GM12892 (cell line): ENCODE results near the gene MUS81.

ENCODE experiments used
- DNase-seq: peaks from one replicate; pipeline ENCODE4 v3.0.0; 2011; ENCODE audit not compliant: insufficient read length
- FAIRE-seq: peaks from 2 replicates; lab custom pipeline; 2011; peaks lifted over from hg19 to GRCh38; lab: Jason Lieb, UNC
- POLR2A ChIP-seq: IDR thresholded peaks from 2 replicates; pipeline ENCODE4 v1.6.1; 2011; ENCODE audit warnings: low read depth, low read length, control low read depth
- POLR2AphosphoS5 ChIP-seq: IDR thresholded peaks from 2 replicates; pipeline ENCODE4 v1.6.1; 2011; ENCODE audit warnings: low read depth, low read length, control low read depth
- TAF1 ChIP-seq: IDR thresholded peaks from 2 replicates; pipeline ENCODE4 v1.6.1; 2011; ENCODE audit warnings: low read depth, mild to moderate bottlenecking, control low read depth, low read length, borderline replicate concordance

MUS81 gene

DNA sequence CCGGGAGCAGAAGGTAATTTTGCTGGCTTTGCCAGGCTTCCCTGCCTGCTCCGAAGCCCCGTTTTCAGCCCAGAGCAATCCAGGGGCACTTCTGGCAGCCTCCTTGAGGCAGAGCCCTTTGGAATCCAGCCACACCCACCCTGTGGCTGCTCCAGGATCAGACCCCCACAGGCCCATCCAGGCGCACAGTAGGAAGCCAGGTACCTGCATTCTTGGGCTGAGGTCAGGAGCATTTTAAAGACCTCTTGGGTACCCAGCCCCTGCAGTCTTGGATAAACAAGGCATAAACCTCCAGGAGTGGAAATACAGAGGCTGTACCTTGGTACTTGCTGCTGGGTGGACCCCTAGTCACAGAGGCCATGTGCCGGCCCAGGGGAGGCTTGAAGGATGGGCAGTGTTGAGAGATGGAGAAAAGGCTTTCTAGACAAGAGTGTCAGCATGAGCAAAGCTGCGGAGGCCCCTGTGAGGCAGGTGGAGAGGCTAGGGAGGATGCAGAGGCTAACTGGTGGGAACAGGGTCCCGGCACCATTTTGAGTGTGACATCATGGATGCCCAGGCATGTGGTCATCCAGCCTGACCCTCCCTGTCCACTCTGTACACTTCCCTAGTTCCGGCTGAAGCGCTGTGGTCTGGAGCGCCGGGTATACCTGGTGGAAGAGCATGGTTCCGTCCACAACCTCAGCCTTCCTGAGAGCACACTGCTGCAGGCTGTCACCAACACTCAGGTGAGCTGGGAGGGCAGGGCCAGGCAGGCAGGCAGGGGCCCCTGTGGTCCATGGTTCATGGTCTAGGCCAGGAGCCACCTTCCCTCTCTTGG is 3.9 kb downstream of the MUS81 start:
- DNase-seq = no peak
- TF ChIP-seq POLR2A (0 out of 2 replicates have a peak, but pooled peaks have one; percentile 5), TAF1 (no peak), POLR2AphosphoS5 (peak; percentile 15; the same call in 1 of the 2 replicates)
- no peak for FAIRE-seq

GRCh38 chr11:65864706-65865471 is 4.7 kb downstream of the MUS81 start:
- FAIRE-seq = no peak
- no peak for TF ChIP-seq POLR2A
- TF ChIP-seq POLR2AphosphoS5 = no peak
- no peak for TF ChIP-seq TAF1
- no peak for DNase-seq

GRCh38 chr11:65865550-65866172 is 5.4 kb downstream of the MUS81 start:
- TF ChIP-seq POLR2A (no peak), POLR2AphosphoS5 (no peak), TAF1 (no peak)
- FAIRE-seq = no peak
- no peak for DNase-seq

DNA sequence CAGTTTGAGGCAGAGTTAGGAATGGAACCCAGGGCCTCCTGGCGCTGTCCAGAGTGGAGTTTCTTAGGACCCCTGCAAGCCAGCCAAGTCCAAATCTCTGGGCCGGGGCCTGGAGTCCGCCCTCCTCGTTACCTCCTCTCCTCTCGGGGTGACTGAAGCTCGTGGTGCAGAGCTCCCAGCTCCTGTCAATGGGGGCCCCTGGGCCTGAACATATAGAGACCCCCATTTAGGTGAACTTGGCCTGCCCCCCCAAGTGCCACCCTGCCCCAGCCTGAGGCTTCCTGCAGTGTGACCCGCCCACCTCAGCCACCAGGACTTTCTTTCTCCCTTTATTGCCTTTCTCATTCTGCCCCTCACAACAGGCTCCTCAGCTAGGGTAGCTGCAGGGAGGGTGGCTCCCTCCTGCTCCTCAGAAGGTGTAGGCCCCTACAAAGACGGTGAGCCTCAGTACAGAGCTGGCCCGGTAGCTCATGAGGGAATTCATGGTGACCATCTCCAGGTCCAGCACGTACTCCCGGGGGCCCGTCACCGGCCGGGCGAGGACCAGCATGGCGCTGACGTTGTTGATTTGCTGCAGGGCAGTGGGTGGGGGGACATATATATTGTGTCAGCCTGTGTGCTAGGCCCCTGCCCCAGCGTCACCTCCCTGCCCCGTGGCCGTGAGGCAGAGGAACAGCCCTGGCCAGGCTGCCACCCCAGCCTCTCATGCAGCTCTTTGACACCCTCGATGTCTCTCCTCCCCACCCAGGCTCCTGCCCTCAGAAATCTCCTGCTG is 6.5 kb downstream of the MUS81 start:
- TF ChIP-seq TAF1 = no peak
- TF ChIP-seq POLR2AphosphoS5 = no peak
- TF ChIP-seq POLR2A = no peak
- FAIRE-seq (no peak), DNase-seq (no peak)

DNA sequence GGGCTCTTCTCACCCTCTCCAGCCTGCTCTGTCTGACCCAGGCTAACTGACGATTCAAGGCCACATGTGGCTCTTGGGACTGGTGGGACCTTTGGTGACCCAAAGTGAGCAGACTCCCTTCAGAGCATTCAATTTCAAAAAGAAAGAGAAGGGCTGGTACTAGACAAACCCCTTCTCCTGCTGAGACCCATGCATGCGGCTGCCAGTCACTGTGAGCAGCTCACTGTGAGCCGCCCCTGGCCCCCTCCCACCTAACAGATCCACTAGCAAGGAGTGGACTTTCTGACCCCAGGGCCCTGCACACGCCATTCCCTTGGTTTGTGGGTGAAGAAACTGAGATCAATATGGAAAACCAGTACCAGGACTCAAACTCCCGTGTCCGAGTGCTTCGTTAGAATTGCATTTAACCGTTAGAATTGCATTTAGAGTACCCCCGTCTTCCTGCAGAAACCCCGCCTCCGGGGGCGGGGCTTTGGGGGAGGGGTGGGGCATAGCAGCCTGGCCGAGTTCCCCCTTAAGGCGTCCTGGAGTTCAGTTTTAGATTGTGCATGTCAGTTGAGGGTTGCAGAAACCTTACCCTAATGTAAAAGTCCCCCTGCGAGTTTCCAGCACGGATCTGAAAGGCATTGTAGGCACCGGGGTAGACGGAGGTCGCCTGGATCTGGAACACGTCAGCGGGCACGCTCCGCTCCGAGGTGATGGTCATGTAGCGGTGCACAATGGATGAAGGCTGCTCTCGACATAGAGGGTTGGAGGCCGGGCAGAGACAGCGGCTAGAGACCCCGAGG is 7.2 kb downstream of the MUS81 start:
- TF ChIP-seq POLR2AphosphoS5 (no peak), POLR2A (no peak), TAF1 (no peak)
- no peak for DNase-seq

DNA sequence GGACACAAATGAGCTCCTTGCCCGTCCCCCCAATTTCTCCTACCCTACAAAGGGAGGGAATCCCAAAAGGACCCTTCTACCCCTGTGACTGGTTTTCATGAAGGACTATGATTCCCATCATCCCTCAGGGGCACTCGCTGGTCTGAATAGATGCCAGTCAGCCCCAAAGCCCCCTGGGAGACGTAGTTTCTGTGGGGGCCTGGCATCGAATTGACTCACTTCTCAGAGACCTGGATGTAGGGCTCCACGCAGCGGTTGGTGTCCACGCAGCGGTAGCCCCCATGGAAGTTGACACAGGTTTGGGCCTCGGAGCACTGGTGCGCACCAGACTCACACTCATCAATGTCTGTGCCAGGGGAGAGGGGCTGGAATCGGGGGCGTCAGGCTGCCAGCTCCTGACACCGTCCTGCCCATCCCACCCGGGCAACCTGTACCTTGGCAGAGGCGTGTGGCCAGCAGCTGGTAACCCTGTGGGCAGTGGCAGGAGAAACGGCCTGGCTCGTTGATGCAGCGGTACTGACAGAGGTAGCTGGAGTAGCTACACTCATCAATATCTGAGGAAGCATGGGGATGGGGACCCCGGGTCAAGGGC is 7.9 kb downstream of the MUS81 start:
- FAIRE-seq = no peak
- DNase-seq = no peak

More for the DNA sequence above, 7.2 kb downstream of the MUS81 start:
- peak; percentile 87 for FAIRE-seq

DNA sequence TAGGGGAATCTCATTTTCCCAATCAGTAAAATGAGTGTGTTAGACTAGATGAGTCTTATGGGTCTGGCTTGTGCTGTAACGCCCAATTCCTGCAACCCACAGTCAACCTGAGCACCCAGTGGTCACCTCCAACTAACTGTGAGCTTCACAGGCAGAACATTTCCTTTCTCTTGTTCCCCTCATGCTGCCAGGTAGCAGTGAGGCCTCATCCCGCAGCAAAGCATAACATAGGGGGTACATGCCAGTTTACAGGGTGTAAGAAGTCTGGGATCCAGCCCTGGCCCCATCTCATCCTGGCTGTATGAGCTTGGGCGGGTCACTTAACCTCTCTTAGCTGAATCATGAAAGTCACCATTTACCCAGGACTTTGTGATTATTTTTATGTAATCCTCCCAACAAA is 8.7 kb downstream of the MUS81 start:
- DNase-seq (no peak), FAIRE-seq (no peak)
- TF ChIP-seq POLR2A (peak; percentile 13), TAF1 (no peak), POLR2AphosphoS5 (0 out of 2 replicates have a peak, but pooled peaks have one; percentile 9)

More for the DNA sequence above, 7.9 kb downstream of the MUS81 start:
- TF ChIP-seq POLR2AphosphoS5 = peak; percentile 72
- TF ChIP-seq POLR2A = peak; percentile 40; the same call in 1 of the 2 replicates
- TF ChIP-seq TAF1 = no peak

GRCh38 chr11:65869643-65870306 is 9.5 kb downstream of the MUS81 start:
- FAIRE-seq (no peak), DNase-seq (no peak)
- TF ChIP-seq POLR2A (peak; percentile 62), TAF1 (no peak), POLR2AphosphoS5 (peak; percentile 31)

- FAIRE-seq (peak; percentile 74), DNase-seq (no peak)
- no peak for TF ChIP-seq POLR2AphosphoS5
- no peak for TF ChIP-seq TAF1
- no peak for TF ChIP-seq POLR2A
Measured at GRCh38 chr11:65870307-65870658, 10.1 kb downstream of the MUS81 start.
